Mammary epithelial cell (primary cell): ENCODE measurements around the gene OLA1.

Experiments used
- CTCF ChIP-seq, 2 donors: IDR thresholded peaks in 1 of 2; conservative IDR thresholded peaks in 1 of 2; 2 replicates each; pipeline ENCODE4 v1.5.1; 2011 to 2012; ENCODE audit warnings: inconsistent platforms in 2 of 2, low read length in 2 of 2, mild to moderate bottlenecking in 2 of 2, control low read depth in 1 of 2, low read depth in 1 of 2; ENCODE audit not compliant: insufficient read depth in 1 of 2; ENCODE audit errors: extremely low read depth in 1 of 2
- EZH2 ChIP-seq: IDR thresholded peaks from 2 replicates; pipeline ENCODE4 v1.6.1; 2012; ENCODE audit warnings: low read length, inconsistent platforms, borderline replicate concordance

DNA sequence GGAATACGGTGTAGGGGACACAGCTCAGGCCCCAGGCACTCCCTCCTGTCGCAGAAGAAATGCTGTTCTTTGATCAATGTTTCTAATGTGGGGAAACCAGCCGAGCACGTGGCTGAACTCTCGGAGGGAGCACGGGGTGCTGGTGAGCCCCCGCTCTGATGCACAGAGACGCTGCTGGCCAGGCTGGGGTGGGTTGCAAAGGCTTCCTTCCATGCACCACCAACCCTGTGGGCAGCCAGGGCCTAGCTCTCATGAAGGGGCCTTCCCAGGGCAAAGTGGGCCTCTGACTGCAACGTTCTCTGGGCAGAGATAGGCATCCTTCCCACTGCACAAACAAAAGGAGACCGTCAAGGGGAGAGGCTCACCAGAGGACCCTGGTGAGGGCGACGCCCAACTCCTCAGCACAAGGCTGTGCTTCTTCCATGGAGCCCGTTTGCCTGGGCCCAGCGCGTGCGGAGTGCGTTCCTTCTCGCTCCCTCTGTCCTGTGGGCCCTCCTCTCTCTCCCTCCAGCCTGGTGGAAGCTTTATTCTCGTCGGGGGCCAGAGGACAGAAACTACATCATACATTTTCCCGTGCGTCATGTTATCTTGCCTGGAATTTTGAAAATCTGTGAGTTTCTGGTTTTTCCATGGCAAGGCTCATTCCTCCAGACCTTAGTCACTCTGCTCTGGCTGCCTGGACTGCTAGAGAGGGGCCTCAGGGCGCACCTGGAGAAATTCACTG is 222.0 kb downstream of the OLA1 start:
- TF ChIP-seq CTCF (conservative IDR thresholded peaks at IDR 0.05 in 1 of 2, IDR thresholded peaks at IDR 0.05 in 1 of 2; ENCODE audit: extremely low read depth in 1 of 2, insufficient read depth in 1 of 2, low read depth in 1 of 2, low read length in 2 of 2): no peak
- TF ChIP-seq EZH2: no peak
